HG02588 (cell line): ENCODE results near the gene INS.

Experiments
- ATAC-seq: cut with Tn5 transposase; IDR thresholded peaks from one replicate; pipeline ENCODE4 v1.9.1; 2021; ENCODE audit warnings: mild to moderate bottlenecking, moderate library complexity; ENCODE audit not compliant: unreplicated experiment

The INS gene

GRCh38 chr11:2167141-2168045 is 6.4 kb upstream of the INS start:
- no peak for ATAC-seq

- ATAC-seq: no peak
These were observed 5.3 kb upstream of the INS start for GRCh38 chr11:2166091-2166851.

GRCh38 chr11:2165571-2165970 is 4.6 kb upstream of the INS start:
- ATAC-seq: no peak

GRCh38 chr11:2164861-2165555 is 4.0 kb upstream of the INS start:
- ATAC-seq: no peak

GRCh38 chr11:2164081-2164480 is 3.1 kb upstream of the INS start:
- no peak for ATAC-seq

GRCh38 chr11:2163428-2163978 is 2.5 kb upstream of the INS start:
- ATAC-seq: no peak

GRCh38 chr11:2159536-2160413 is 1.2 kb downstream of the INS start:
- ATAC-seq: no peak

- no peak for ATAC-seq
These were observed 2.0 kb downstream of the INS start for GRCh38 chr11:2158966-2159365.

GRCh38 chr11:2158296-2158737 is 2.7 kb downstream of the INS start:
- ATAC-seq: no peak

GRCh38 chr11:2157294-2158040 is 3.5 kb downstream of the INS start:
- no peak for ATAC-seq

- no peak for ATAC-seq
These were observed 4.4 kb downstream of the INS start for GRCh38 chr11:2156416-2157182.

GRCh38 chr11:2155511-2155910 is 5.5 kb downstream of the INS start:
- no peak for ATAC-seq

- no peak for ATAC-seq
These were observed 6.1 kb downstream of the INS start for GRCh38 chr11:2154889-2155288.

- ATAC-seq: no peak
These were observed 6.8 kb downstream of the INS start for GRCh38 chr11:2154195-2154585.

- no peak for ATAC-seq
These were observed 7.3 kb downstream of the INS start for GRCh38 chr11:2153581-2154194.

- no peak for ATAC-seq
These were observed 9.3 kb downstream of the INS start for GRCh38 chr11:2151500-2152257.
